Umbilical cord (tissue), 2 donors: ENCODE measurements around the gene AEBP2. TPM values are rescaled to one million over a fixed set of nuclear protein-coding genes. Genes with fewer than 3 reads are reported as not detected.
"Not testable (repeated sequence)": the region's sequence is repeated elsewhere in the genome, so short reads cannot be mapped to it uniquely, and the experiment has no call there.

Experiments used
- DNase-seq: peaks from one replicate; pipeline ENCODE4 v3.0.0-alpha.2; 2015; ENCODE audit warnings: low spot score
- total RNA-seq: library from RNA; depleted of rRNA; stranded (reverse); fragments of >200 nt; gene quantifications from one replicate; pipeline ENCODE4 v1.2.3, GENCODE V29; 2014; ENCODE audit warnings: low replicate concordance; ENCODE audit not compliant: insufficient read depth

AEBP2 gene
- total RNA-seq, 1 donor from 2014 or later, result 40.7 TPM

DNA sequence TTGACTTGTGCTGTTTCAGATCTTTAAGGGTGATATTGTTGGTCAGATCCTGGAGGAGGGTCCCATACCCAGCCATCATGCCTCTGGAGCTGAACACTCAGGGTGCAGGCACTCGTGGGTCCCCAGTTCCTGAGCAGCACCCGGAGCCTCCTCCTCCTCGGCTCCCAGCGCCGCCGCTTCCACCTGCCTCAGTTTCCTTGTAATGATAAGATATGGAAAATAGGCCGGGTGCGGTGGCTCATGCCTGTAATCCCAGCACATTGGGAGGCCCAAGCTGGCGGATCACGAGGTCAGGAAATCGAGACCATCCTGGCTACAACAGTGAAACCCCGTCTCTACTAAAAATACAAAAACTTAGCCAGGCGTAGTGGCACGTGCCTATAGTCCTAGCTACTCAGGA lies 20.2 kb upstream of the AEBP2 start:
- no peak for DNase-seq

DNA sequence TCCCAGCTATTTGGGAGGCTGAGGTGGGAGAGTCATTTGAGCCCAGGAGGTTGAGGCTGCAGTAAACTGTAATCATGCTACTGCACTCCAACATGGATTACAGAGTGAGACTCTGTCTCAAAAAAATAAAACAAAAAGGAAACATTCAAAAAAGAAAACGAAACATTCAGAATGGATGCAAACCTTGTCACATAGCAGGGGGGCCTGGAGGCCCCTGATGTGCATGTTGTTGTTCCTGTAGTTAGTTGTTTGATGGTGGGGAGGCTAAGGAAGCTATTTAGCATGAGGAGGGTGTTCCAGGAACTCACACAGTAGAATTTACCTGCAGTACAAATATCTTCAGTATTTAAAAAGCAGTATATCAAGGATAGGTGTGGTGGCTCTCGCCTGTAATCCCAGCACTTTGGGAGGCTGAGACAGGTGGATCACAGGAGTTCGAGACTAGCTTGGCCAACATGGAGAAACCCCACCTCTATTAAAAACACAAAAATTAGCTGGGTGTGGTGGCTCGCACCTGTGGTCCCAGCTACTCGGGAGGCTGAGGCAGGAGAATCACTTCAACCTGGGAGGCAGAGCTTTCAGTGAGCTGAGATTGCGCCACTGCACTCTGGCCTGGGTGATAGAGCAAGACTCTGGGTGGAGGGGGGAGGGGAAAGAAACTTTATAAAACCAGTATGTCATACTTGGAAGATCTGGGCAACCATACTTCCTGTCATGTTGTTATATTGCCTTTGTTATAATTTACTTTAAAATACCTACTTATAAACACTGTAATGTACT lies 17.6 kb upstream of the AEBP2 start:
- no peak for DNase-seq

DNA sequence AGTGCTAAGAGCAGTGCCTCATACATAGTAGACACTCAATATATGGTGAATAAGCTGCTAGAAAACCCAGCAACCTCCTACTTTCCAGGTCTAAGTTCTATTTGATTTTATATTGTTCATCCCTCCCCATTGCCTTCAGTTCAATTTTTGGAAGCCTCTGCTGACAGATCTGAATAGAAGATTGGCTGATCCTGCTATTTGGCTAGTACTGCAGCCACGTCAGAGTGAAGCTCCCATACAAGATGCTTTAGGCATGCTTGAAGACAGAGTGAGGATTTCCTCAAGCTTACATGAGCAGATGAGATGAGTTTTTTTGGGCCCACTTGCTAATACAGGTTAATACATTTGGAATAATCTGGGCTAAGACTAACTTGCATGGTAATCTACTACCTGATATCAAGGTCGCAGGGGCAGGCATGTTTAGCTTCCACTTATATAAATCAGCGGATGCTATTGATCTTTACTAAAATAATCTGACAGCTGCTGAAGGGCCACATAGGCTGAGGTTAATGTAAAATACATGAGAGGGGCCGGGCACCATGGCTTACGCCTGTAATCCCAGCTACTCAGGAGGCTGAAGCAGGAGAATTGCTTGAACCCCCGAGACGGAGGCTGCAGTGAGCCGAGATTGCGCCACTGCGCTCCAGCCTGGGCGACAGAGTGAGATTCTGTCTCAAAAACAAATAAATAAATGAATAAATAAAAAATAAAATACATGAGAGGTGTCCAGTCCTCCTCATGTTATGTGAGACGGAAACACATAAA lies 15.9 kb upstream of the AEBP2 start:
- no peak for DNase-seq

DNA sequence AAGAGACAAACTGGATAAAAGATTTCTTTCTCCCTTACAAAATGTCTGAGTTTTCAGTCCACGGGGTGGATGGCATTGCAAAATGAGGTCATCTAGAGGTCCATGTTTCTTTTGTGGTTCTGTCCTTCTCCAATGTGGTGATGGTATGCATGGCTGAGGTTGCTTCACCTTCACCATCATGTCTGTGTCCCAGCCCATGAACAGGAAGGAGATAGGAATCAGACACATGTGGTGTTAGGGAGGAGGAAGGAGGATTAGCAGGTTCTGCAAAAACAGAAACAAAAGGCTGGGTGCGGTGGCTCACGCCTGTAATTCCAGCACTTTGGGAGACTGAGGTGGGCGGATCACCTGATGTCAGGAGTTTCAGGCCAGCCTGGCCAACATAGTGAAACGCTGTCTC lies 11.0 kb upstream of the AEBP2 start:
- no peak for DNase-seq

DNA sequence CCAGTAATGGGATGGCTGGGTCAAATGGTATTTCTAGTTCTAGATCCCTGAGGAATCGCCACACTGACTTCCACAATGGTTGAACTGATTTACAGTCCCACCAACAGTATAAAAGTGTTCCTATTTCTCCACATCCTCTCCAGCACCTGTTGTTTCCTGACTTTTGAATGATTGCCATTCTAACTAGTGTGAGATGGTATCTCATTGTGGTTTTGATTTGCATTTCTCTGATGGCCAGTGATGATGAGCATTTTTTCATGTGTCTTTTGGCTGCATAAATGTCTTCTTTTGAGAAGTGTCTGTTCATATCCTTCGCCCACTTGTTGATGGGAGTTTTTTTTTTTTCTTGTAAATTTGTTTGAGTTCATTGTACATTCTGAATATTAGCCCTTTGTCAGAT lies 9.8 kb upstream of the AEBP2 start:
- not testable (repeated sequence) for DNase-seq

DNA sequence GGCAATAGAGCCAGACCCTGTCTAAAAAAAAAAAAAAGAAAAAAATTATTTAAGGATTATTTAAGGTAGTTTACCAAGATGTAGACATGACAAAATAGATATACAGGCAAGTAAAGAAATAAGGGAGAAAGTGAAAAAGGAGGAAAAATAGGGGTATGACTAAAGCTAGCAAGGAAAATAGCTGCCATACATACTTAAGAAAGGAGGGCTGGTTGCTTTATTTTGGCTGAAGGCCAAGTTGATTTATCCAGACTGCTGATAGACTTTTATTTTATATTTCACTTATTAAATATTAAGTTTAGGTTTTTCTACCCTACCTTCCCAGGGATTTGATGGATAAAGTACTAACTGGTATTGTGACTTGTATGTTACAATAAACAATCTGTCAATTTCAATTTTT lies 8.3 kb upstream of the AEBP2 start:
- peak; percentile 23 for DNase-seq

DNA sequence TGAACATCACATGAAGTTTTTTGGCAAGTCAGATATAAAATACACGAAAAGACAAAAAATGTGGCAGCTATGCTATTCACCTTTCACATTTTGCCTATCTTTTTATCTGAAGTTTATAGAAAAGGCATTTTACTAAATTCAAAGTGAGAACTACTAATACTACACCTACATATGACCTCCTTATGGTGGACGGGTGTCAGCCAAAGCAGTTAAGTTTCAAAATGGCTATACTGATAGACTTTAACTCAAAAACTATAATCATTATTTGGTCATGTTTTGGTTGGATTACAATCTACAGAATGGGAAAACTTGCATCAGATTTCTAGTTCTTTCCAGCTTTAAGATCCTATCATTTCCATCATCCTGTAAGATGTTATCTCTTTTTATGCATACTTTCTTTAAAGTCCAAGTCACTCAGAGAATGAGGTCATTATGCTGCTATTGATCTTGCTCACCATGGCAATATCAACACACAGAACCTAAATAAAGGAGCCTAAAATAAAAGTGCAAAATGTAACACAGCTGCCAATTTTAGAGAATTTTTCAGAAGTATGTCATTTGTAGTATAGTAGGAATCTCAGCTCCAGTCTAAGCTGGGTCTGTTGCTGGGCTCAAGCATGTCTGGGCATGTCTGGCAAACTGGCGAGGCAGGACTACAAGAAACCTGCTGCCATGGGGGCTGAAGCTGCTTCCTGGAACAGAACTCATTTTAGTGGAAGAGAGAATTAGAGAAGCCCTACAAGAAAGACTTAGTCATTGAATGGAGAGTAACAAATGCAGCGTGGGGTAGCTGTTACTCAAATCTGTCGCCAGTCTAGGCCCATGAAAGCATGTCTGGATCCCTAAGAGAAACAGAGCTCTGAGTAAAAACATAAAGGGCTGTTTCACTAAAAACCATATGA lies 7.6 kb upstream of the AEBP2 start:
- peak; percentile 77 for DNase-seq

DNA sequence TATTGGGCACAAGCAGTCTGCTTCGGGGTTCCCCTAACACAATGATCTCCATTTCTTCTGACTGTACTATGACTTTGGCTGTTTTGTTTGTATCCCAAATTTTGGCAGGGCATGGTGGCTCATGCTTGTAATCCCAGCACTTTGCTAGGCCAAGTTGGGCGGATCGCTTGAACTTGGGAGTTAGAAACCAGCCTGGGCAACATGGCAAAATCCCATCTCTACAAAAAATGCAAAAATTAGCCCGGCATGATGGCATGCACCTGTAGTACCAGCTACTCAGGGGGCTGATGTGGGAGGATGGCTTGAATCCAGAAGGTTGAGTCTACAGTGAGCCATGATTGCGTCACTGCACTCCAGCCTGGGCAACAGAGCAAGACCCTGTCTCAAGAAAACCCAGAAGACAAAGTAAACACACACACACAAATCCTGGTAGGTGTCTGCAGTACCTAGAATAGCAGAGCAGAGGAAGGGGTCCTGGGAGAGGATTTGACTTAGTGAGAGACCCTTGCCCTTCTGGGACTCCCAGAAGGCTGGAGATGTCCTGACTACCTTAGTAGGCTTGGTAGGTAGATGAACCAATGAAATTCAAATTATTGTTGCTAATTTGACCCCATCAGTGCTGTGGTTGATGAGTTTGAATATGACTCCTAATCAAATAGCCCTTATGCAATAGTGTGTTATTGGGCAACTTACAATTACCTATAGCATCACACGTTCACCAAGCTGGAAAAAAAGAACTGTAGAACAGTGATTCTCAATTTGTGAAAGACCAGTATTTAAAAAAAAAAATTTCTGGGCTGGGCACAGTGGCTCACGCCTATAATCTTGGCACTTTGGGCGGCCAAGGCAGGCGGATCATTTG lies 6.8 kb upstream of the AEBP2 start:
- DNase-seq, result no peak

DNA sequence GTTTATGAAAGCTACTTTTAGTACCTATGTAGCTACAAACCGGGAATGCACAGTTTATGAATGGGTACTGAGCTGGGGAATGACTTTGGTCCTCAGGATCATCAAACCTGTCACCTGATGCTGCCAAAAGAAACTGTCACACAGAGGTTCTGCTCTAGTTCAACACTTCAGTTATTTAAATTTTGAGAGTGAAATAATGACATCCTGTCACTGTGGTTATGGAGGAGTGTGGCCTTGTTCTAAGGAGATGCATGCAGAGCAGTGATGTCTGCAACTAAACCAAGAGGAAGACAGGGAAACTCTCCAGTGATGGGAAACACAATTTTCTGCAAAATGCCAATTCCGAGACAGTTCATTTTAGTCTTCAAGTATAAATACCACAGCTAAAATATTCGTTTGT lies 4.8 kb upstream of the AEBP2 start:
- no peak for DNase-seq

DNA sequence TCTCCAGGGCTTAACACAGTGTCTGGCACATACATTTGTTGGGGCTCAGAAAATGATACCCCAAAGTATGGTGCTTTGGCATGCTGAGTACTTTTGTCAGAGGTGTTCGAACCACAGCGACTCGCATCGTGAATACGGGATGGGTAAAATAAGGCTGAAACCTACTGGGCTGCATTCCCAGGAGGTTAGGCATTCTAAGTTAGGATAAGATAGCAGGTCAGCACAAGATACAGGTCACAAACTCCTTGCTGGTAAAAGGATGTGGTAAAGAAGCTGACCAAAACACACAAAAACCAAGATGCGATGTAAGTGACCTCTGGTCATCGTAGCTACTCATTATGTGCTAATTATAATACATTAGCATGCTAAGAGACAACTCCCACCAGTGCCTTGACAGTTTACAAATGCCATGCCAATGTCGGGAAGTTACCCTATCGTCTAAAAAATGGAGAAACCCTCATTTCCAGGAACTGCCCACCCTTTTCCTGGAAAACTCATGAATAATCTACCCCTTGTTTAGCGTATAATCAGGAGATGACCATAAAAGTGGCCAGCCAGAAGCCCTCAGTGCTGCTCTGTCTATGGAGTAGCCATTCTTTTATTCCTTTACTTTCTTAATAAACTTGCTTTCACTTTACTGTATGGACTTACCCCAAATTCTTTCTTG lies 3.3 kb upstream of the AEBP2 start:
- DNase-seq, result no peak

DNA sequence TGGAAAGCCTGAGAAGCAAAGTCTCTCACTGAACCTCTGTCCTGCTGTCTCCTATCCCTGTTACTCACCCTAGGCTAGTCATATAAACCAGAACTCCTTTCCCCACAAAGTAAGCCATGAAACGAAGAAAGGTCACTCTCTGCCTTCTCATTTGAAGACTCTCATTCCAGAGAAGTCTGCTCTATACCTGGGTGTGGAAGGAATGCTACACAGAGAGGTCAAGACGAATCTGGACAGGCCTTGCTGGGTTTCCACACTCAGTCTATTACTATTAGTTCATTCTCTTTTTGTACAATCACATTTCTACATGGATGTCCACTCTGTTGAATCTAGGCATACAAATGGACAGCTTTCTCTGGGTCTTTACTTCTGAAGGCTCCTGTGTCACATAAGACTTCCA lies 2.4 kb upstream of the AEBP2 start:
- DNase-seq, result no peak

DNA sequence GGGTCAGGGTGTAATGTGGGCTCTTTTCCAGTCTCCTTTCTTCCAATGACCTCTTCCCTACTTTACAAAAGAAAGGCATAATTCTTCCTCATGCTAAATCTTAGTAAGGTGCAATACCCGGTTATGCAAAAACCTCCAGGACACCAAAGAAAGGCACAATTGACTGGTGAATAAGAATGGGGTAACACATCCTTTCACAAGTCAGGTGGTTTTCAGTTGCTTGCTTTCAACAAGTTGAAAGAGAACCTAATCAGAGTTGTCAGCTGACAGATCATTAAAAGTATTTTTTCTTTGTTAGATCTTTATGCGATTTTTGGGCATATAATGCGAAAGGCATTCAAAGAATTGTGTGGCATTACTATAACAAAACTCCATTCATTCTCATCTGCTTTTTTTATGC lies 1.3 kb upstream of the AEBP2 start:
- no peak for DNase-seq

DNA sequence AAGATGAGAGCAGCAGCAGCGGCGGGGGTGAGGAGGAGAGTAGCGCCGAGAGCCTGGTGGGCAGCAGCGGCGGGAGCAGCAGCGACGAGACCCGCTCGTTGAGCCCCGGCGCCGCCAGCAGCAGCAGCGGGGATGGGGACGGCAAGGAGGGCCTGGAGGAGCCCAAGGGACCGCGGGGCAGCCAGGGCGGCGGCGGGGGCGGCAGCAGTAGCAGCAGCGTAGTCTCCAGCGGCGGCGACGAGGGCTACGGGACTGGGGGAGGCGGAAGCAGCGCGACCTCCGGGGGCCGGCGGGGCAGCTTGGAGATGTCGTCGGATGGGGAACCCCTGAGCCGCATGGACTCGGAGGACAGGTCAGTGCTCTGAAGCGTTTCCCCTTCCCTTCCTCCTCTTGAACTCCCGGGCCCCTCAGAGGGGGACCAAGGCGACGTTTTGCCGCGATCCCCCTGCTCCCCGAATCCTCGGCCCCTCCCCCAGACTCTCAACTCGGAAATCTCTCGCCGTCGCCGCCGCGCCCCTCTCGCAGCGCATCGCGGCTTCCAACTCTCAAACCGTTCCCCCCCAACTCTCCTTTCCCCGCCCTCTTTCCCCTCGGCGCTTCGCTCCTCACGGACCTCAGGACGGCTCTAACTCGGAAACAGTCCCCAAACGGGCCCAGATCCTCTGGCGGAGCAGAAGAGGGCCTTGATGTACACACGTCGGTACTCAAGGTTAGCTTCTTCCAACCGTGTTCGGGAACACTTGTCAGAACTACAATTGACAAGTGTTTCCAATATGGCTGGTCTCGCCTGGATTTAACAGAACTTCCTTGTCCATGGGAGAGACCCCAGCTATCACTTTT lies 947 bp downstream of the AEBP2 start:
- peak; percentile 76 for DNase-seq

DNA sequence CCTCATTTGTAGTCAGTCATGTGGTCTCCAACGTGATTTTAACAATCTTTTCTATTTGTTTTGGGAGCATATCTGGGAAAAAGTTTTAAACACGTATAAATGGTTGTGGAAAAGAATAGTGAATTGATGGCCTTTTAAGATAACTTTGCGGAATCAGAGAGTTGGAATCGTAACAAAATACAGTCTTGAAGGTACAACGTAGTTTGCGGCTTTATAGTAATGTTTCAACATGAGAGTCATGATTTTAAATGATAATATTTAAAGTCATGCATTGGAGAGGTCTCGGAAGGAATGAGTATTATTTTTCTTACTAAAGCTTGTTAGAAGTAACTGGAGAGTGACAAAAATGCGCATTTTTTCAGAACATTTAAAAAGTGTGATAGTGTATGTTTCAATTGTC lies 1.6 kb downstream of the AEBP2 start:
- DNase-seq, result no peak

DNA sequence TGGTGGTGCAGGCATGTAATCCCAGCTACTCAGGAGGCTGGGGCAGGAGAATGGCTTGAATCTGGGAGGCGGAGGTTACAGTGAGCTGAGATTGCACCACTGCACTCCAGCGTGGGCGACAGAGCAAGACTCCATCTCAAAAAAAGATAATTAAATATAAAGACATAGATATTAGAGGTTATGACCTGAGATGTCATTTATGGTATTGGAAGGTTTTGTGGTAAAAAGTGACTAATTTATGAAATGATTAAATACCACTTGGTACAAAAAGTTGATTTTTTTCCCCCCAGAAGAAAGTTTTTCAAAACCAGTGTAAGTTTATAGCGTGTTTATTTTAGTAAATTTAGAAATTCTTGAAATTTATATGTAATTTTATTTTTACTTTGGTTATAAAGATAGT lies 4.3 kb downstream of the AEBP2 start:
- no peak for DNase-seq

DNA sequence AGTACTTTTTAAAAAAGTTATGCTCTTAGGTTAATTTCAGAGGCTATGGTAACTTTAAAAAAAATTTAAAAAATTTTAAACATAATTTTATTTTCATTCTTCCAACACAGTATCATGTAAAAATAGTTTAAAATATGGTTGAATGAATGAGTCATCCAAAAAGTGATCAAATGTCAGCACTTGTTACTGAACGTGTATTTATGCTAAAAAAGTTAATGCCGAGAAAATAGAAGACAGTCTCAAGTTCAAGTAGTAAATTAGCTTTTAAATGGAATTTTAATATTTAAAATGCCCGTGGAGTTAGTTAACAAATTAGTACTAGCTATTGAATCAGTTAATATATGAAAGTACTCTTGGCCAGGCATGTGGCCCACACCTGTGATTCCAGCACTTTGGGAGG lies 4.8 kb downstream of the AEBP2 start:
- DNase-seq, result no peak

DNA sequence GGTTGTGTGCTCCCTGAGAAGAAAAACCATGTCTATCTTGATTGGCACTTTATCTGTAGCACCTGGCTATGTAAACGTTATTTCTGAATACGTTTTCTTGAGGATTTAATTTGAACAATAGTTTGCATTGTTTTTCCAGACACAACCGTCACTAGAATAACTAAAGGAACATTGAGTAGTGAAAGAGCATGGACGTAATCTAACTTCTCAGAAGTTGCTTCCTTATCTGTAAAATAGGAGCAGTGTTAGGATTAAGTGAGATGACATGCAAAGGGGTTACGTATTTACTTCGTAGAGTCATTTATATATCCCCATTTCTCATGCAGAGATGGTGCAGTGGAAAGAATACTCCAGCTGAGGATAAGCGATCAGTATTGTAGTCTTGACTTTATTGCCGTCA lies 8.1 kb downstream of the AEBP2 start:
- DNase-seq, result peak; percentile 37

DNA sequence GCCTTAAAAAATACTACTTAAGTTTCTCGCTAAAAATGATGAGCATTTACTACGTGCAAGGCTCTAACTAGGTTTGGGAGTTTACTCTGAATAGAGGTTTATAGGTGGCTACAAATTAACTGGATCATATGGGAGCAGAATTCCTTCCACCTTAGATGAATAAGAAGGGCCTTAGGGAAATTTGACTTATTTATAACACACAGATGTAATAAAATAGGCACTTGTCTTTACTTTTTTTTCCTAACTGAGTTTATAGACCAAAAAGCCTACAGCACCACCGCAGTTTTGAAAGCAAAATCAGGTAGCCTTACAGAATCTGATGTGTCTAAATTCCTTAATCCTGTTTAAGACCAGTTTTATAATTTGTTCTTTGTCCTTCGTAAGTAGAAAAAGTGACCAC lies 10.5 kb downstream of the AEBP2 start:
- DNase-seq, result no peak

DNA sequence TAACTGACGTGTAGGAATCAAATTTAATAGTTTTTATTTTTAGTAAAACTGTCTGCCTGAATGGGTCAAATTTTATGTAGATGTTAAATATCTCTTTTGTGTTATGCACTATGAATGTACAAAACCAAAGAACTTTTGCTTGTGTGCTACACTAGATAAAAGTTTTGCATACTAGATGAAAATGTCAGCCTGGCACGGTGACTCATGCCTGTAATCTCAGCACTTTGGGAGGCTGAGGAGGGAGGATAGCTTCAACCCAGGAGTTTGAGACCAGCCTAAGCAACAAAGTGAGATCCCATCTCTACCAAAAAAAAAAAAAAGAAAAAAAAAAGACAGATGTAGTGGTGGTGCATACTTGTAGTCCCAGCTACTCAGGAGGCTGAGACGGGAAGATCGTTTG lies 11.1 kb downstream of the AEBP2 start:
- no peak for DNase-seq

DNA sequence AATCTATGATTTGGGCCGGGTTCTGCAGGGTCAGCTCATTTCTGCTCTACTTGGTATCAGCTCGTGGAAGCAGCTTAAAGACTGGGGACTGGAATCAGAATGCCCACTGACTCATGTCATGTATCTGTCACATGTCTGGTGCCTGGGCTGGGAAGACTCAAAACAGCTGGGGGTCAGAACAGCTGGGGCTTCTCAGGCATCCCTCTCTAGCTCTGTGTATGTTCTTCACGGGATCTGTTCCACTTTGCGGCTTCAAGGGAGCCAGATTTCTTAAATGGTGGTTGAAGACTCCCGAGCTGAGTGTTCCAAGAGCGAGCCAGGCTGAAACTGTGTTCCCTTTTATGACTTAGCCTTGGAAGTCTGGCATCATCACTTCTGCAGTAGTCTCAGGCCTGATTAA lies 11.9 kb downstream of the AEBP2 start:
- DNase-seq, result peak; percentile 14
